Hematopoietic multipotent progenitor cell treated with erythropoietin and hydrocortisone succinate and interleukin-3 and kit ligand, for 8 days (in vitro differentiated cells): Measurements from ENCODE around the gene SPACDR.

Experiments
- DNase-seq: peaks from one replicate; pipeline ENCODE4 v3.0.0-alpha.2; 2015

Gene SPACDR

DNA sequence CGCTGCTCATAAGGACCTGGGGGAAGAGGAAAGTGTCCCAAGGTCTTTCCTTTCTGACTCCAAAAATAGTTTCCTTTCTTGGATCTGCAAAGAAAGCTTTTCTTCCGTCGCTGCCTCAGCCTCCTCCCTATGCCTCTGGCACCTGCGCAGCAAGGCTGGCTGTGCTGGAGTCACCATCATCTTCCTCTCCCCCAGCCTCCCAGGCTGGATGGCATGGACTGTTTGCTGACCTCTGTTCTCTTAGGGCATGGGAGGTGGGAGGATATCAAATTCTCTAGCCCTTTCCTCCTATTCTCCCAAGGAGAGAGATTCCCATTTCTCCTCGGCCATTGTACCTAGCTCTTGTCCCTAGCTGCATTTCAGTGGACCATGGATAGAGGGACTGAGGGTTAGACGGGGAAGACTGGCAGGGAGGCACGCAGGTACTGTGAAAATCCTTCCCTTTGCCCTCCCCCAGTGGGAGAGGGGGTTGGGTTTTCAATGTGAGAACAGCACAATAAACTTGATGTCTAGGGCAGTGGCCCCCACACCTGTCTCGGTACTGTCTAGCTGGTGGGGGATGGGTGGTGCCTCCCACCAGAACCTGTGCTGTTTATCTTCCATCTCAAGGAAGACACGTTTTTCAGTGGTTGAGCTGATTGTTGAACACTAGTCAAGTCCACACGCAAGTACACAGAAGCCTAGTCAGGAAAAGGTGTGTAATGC is 30.3 kb downstream of the SPACDR start:
- DNase-seq: no peak

DNA sequence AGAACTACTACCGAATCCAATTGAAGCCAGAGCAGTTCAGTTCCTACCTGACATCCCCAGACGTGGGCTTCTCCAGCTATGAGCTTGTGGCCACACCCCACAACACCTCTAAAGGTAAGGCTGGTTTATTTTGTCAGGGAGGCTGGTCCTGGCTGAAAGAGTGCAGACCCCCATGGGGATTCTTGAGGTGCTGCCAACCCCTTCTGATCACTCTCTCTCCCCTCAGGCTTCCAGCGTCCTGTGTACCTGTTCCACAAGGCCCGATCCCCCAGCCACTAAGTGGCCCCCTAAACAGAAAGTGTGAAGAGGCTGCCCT is 30.8 kb downstream of the SPACDR start:
- no peak for DNase-seq

DNA sequence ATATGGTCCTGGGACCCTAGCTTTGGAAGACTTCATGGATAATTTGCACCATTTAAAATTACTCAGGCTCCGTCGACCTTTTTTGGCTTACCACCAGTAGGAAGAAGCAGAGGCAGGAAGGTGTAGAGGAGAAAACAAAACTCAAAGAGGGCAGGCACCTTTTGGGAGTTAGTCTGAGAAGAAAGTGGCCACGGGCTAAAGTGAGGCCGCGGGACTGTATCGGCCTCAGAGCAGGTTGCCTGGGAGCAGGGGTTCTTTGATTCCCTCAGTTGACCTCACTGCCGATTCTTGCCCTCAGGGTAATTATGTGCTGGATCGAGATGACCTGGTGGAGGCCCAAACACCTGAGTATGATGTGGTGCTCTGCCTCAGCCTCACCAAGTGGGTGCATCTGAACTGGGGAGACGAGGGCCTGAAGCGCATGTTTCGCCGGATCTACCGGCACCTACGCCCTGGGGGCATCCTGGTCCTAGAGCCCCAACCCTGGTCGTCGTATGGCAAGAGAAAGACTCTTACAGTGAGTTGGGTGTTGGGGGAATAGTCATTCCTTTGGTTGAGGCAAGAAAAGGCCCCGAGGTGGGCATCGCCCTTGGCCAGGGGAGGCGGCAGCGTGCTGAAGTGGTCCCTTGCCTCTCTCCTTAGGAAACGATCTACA is 31.3 kb downstream of the SPACDR start:
- no peak for DNase-seq

DNA sequence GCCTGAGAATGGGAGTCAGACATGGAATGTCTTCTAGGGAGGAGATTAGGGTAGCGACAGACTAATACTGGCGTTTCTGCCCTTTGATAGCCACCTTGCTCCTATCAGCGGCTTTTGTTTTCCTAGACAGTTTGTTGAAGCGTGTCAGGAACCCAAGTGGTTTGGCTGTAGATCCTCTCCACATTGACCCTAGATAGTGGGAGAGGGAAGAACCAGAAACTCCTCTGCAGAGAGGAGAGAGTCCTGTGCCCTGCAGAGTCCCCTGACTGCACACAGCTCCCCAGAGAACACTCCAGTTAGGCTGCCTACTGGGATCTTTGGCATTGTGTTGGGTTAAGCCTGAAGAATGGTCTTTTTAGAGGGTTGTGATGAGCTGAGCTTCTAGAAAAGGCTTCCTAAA is 32.0 kb downstream of the SPACDR start:
- DNase-seq: peak; percentile 50

DNA sequence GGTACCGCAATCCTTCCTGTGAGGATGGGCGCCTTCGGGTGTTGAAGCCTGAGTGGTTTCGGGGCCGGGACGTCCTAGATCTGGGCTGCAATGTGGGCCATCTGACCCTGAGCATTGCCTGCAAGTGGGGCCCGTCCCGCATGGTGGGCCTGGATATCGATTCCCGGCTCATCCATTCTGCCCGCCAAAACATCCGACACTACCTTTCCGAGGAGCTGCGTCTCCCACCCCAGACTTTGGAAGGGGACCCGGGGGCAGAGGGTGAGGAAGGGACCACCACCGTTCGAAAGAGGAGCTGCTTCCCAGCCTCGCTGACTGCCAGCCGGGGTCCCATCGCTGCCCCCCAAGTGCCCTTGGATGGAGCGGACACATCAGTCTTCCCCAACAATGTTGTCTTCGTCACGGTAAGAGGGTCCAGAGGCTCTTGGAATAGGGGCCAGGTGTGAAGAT is 32.7 kb downstream of the SPACDR start:
- no peak for DNase-seq

DNA sequence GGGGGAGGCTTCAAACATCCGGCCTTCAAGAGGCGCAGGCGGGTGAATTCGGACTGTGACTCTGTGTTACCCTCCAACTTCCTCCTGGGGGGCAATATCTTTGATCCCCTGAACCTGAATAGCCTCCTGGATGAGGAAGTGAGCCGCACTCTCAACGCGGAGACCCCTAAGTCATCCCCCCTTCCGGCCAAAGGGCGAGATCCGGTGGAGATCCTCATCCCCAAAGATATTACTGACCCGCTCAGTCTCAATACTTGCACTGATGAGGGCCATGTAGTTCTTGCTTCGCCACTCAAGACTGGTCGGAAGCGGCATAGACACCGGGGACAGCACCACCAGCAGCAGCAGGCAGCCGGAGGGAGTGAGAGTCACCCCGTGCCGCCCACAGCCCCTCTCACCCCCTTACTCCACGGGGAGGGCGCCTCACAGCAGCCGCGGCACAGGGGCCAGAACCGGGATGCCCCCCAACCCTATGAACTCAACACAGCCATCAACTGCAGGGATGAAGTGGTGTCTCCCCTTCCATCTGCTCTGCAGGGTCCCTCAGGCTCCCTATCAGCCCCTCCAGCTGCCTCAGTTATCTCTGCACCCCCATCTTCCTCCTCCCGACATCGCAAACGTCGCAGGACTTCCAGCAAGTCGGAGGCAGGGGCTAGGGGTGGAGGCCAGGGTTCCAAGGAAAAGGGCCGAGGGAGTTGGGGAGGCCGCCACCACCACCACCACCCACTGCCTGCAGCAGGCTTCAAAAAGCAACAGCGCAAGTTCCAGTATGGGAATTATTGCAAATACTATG is 33.4 kb downstream of the SPACDR start:
- DNase-seq: peak; percentile 36

DNA sequence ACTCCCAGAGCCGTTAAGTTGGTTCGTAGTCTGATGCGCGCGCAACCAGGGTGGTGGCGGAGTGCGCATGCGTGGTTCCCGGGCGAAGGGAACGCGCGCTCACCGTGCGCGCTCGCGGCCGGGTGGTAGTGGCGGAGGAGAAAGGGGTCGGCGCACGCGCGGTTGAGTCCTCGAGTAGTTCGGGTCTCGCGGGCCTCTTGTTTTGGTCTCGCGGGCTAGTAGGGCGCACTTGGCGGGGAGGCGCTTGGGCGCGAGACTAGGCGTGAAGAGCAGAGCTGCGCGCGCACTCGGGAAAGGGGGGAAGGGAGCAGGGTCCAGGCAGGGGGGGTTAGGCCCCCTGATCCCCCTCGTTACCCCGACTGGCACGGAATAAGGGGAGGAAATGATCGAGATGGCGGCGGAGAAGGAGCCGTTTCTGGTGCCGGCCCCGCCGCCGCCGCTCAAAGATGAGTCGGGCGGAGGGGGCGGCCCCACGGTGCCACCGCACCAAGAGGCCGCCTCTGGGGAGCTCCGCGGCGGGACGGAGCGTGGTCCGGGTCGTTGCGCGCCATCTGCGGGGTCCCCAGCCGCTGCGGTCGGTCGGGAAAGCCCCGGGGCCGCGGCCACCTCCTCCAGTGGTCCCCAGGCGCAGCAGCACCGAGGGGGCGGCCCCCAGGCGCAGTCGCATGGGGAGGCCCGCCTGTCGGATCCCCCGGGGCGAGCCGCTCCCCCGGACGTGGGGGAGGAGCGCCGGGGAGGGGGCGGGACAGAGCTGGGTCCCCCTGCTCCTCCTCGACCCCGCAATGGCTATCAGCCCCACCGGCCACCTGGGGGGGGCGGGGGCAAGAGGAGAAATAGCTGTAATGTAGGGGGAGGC is 34.2 kb downstream of the SPACDR start, which contains the start of gene MEPCE:
Gene MEPCE, plus strand, starts transcription at position 195 of the 856 bp plus-strand sequence. Its CDS starts 188 bp downstream, at position 383.
- peak; percentile 94 for DNase-seq

DNA sequence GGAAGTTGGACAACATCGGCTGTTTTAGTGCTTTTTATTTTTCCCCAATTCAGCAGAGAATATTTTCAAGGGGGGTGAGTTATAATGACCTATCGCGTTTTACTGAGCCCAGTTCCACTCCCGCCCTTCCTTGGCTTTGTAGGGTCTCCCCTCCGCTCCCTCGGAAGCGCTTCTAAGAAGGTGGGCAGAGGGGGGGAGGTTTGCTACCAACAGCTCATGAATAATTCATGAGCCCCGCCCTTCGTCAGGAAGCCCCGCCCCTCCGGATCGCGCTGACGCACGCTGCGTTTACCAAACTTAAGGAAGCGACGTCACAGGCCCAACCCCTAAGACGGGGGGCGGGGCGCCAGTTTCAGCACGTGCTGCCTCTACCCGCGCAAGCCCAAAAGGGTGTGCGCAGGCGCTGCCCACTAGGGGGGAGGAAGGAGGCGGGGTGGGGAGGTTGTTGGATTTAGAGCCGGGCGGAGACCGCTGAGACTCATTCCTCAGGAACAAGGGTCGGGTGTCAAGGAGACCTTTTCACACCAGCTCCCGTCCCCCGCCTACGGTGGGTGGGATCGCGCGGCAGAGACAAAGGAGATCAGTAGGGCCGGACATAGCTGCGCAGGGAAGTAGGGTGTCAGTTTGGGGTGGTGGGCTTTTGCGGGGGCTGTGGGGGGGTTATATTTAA is 35.0 kb downstream of the SPACDR start:
- DNase-seq: peak; percentile 99

DNA sequence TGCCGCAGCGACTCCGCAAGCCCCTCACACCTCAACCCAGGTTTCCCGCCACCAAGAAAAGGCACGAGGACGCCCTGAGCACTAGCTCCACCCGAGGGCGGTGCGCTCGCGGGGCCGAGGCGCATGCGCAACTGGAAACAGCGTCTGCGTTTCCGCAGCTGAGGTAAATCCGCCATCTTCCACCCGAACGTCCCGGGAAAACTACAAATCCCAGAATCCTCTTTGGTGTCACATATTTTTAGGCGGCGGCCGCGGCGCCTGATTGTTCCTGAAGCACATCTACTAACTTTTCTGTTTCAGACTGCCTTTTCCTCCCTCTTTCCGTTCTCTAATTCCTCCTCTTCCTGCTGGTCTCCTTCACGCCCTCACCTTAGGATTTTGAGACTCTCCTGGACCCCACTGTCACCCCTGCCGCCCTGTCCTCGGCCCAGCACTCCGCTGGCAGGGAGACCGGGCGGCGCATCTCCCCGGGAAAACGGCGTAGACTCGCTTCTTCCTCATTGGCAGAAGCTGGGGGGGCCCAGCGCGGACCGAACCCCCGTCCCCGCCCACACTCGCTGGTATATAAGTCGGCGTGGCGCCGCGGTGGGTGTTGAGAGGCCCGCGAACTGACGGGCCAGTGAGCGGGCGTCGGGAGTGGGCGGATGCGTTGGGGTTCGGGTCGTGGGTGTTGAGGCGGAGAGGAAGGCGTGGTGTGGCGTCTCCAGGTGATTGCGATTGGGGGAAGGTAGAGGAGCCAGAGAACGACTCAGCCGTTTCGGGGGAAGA is 35.7 kb downstream of the SPACDR start, which contains the start of gene ZCWPW1:
Gene ZCWPW1, minus strand, starts transcription at position 505 of the 768 bp plus-strand sequence. CDS start 8,054 bp downstream, outside the sequence.
- DNase-seq: peak; percentile 98

DNA sequence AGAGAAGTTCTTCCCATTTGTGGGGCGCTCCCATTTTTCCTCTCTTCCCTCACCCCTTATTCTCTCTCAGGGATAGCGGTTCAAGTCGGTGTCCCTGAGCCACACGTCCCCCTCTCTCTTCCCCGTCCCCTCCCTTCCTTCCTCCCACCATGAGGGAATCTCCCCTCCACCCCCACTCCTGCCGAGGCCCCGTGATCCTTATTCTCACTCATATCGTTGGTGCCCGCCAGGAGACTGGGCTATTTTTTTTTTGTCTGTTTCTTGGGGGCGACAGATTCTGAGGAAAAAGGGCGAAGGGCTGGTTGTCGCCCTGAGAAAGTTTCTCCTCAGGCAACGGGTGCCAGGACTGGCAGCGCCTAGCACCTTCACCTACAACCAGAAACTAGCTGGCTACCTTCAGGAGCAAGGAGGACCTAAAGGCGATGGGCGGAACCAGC is 36.3 kb downstream of the SPACDR start:
- no peak for DNase-seq

DNA sequence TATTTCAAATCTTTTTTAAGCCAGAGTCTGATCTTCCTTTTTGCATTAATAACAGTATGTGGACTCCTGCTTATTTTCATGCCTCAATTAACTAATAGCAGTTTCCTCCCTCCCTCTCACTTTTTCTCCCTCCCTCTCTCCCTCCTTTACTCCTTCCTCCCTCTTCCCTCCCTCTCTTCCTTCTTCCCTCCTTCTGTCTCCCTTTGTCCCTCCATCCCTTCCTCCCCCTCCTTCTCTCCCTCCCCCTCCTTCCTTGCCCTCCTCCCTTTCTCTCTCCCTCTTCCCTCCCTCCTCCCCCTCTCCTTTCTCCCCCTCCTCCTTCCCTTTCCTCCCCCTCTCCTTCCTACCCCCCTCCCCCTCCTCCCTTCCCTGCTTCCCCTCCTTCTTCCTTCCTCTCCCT is 37.5 kb downstream of the SPACDR start:
- DNase-seq: no peak

DNA sequence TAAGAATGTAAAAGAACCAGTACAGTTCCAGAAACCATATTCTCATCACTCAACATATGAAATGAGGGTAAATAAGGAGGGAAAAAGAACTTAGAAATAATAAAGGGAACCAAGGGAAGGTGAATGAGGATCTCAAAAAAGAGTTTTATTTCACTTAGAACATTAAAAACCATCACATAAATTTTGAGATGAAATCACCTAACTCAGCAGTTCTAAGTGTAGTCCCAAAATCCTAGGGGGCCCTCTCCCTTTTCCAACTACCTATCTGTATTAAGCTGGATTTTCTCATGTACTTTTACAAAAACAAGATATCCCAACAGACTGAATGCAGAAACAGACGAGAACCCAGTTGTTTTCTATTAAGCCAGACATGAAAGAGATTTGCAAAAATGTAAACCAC is 38.7 kb downstream of the SPACDR start:
- no peak for DNase-seq

DNA sequence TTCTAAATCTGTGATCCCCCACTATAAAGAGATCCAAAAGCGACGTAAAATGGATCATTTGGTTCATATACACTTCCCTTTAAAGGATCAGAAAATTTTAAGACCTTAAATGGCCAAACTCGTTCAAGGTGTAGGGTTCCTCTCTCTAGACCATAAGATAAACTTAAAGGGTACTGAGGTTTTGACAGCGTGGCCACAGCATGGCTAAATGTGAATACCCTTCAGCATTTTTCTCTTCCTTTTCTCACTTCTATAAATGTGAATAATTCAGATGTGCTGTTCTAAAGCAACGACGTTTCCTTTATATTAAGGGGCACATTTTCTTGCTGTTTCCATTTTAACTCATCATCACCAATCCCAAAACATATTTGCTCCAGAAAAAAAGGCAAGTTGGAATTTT is 40.7 kb downstream of the SPACDR start:
- DNase-seq: no peak

DNA sequence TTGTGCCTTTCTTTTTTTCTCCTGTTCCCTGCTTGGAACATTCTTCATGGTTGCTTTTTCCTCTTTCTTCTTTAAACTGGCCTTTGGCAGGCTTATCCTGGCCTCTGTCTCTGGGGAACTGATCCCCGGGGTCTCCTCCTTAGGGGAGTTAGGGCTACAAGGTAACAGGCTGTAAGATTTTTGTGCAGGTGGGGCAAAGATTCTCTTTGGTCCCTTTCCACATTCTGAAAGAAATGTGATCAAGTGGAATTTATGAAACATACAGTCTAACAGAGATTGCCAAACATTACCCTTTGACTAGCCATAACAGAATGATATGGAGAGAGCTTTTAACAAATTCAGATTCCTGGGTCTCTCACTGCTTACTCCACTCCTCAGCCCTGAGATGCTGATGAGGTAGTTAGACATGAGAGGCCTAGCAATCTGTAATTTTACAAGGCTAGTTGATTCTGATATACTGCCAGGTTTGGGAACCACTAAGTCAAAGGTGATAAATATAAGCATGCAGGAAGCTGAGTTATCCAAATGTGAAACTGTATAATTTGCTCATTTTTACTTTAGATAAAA is 44.3 kb downstream of the SPACDR start:
- no peak for DNase-seq

DNA sequence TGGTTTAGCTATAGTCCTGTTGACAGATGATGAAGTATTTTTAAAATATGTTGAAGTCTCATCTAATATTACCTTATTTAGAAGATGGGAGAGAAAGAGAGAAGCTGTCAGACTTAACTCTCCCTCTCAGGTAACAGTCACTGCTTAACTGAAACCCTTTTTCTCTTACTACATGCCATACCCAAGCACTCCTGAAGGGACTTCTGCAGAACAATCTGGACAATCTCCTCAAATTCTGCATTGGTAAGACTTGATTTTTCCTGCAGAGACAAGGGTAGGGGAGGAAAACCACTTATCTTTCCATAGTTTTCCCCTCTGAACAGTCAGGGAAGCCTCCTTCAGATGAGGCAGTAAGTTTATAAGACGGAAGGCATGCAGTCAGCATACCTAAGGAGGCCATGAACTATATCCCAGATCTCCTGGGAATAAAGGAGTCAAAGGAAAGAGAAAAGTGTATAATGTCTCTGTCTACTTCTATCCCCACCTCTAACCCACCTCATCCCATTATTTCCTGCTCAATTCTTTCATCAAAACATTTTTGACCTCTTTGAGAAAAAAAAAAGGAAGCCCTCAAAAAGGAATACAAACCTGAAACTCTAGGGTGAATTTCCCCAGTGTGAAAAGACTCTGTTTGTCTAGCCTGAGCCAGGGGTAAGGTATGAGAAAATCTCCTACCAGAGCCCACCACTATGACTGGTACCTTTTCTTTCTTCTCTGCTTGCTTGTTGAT is 45.0 kb downstream of the SPACDR start:
- DNase-seq: no peak

DNA sequence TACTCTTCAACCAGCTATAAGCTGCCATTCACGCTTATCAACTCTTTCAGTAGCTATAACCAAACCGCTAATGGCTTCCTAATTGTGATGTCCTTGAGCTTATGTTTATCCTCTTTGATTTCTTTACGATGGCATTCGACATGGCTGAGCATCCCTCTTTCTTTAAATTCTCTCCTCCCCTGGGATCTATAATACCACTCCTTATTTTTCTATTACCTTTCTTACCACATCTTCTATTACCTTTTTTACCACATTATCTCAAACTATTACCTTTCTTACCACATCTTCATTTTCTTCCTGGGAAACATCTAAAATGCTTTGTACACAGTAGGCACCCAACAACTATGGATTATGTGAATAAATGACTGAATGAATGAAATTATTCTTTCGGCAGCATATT is 48.6 kb downstream of the SPACDR start:
- no peak for DNase-seq

DNA sequence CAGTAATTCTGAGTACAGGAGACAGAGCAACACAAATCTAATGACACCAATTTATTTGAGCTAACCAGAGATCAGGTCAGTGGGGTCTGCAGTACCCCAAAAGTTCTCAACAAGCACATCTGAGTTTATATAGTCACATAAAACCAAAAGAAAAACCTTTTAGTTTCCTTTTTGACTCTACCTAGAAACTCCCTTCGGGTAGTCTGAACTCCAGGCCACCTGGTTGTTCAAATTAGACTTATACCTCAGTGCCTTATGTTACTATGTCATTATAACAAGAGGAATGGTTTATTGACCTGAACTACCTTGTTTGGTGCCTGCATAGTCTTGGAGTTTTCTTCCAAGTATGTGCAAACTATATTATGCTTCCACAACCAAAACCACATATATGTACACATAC is 50.2 kb downstream of the SPACDR start:
- DNase-seq: no peak

DNA sequence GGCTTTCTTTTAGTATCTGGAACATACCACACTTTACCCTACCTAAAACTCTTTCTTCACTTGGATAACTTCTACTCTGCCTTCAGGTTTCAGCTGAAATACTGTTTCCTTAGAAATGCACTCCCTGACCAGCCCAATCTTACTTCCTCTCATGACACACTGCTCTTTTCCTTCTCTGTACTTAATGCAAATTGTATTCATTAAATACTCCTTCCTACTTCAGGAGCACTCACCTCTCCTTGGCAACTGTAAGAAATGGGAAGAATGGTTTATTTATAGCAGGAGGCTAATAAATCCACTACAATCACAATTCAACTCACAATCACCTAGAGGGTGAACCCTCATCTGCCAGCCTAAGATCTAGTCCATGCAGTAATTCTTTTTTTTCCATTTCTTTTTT is 50.7 kb downstream of the SPACDR start:
- DNase-seq: no peak

DNA sequence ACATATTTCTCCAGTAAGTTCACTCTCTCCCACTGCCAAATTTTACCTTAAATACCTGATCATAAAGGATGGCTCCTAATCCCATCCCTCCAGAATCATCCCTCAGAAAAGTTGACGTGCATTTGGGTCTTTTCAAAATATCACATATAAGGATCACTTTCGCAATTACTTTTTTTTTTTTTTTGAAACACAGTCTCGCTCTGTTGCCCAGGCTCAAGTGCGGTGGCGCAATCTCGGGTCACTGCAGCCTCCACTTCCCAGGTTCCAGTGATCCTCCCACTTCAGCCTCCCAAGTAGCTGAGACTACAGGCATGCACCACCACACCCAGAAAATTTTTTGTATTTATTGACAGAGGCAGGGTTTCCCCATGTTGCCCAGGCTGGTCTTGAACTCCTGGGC is 53.0 kb downstream of the SPACDR start:
- DNase-seq: no peak
